Measurements from ENCODE around the gene INPP5F.

Gene INPP5F

DNA sequence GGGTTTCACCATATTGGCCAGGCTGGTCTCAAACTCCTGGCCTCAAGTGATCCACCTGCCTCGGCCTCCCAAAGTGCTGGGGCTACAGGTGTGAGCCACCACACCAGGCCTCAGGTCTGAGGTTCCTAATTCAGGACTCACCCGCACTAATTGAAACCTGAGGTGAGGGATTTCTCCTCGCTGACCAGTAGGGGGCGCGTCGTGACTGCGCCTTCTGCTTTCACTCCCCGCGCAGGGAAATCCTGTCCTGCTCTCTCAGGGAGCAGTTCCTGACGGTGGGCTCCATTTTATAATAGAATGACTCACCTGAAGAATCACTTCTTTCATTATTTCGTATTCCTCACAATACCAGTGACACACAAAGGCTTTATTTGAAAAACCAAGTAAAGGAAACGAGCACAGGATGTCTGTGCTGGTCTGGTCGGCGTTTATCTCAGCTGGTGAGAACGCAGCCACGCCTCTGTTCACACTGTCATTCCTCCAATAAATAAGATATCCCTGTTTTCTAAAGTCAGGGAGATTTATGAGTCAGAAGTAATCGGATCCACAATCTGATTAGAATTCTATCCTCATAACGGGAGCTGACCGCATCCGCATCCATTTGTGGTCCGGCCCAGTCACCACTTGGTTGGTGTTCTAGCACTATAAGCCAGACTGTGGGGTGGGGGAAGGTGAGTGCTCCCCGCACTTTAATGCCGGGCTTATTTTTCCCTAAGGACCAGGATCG, 39.2 kb upstream of the INPP5F start:
- no peak overlapping the region for H2AFZ ChIP-seq (ENCODE audit: low read depth, low read length, severe bottlenecking)
- H3K9me2 ChIP-seq (replicated peaks; ENCODE audit: insufficient read depth, low read length), result no peaks in the 10 kb centered on the region
- TF ChIP-seq EZH2phosphoT487 (conservative IDR thresholded peaks at IDR 0.05; ENCODE audit: low read length), result no peak
- peak; percentile 78 for TF ChIP-seq CTCF (IDR thresholded peaks at IDR 0.05; ENCODE audit: insufficient read depth, low read length, poor library complexity, severe bottlenecking)
- no peaks in the 10 kb centered on the region for H3K36me3 ChIP-seq (ENCODE audit: low read length)
- no peak overlapping the region for H3K4me2 ChIP-seq (ENCODE audit: low read depth, low read length, poor library complexity, severe bottlenecking)
- H3K79me2 ChIP-seq (ENCODE audit: insufficient read depth, low read length), result no peaks in the 10 kb centered on the region
- no peaks in the 10 kb centered on the region for H3K9me3 ChIP-seq (ENCODE audit: insufficient read depth, low read length)
- no peaks in the 10 kb centered on the region for H3K27me3 ChIP-seq (ENCODE audit: low read length)
- no peak overlapping the region for H3K4me3 ChIP-seq (ENCODE audit: insufficient read depth, low read length, poor library complexity, severe bottlenecking)
- H3K9ac ChIP-seq (ENCODE audit: low read length), result no peak overlapping the region
- H3F3A ChIP-seq (ENCODE audit: insufficient read depth), result no peaks in the 10 kb centered on the region
- H3K27ac ChIP-seq (ENCODE audit: low read depth, low read length), result no peak overlapping the region
- H4K20me1 ChIP-seq (ENCODE audit: low read depth, low read length), result no peaks in the 10 kb centered on the region

DNA sequence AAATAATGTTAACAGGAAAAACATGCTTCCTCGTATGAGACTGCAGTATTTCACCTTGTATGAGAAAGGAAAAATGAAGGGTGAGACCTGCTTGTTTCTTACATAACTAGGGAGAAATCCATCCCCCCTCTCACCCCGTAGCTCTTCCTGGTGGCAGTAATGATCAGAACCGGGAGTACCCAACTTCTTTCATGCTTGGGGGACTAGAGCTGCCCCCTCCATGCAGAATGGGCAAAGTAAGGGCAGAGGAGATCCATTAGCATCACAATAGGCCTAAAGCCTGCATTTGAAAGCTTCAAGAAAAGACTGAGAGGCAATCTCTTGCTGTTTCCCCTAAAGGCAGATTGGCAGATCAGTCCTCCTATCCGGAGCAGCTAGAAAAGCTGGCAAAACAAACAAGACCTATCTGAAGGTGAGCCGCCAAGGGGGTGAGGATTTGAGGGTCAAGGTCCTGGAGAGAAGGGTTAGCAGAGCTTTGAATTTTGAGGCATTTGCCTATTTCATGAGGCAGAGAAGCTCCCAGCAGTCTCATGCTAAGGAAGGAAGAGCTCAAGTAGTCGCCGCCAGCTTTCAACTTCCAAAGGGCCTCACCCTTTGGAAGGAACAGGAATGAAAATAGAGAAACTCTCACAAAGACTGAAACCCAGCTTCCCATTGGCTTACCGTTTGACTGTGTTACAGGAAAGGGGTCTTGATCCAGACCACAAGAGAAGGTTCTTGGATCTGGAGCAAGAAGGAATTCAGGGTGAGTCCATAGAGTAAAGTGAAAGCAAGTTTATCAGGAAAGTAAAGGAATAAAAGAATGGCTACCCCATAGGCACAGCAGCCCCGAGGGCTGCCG, 38.4 kb upstream of the INPP5F start:
- H3K9me3 ChIP-seq (ENCODE audit: insufficient read depth, low read length), result no peaks in the 10 kb centered on the region
- H3K4me2 ChIP-seq (ENCODE audit: low read depth, low read length, poor library complexity, severe bottlenecking), result no peak overlapping the region
- H3K4me3 ChIP-seq (ENCODE audit: insufficient read depth, low read length, poor library complexity, severe bottlenecking), result no peak overlapping the region
- H3K36me3 ChIP-seq (ENCODE audit: low read length), result no peaks in the 10 kb centered on the region
- no peaks in the 10 kb centered on the region for H3K79me2 ChIP-seq (ENCODE audit: insufficient read depth, low read length)
- H3K9ac ChIP-seq (ENCODE audit: low read length), result no peak overlapping the region
- no peak overlapping the region for H2AFZ ChIP-seq (ENCODE audit: low read depth, low read length, severe bottlenecking)
- H3K27me3 ChIP-seq (ENCODE audit: low read length), result no peaks in the 10 kb centered on the region
- H3K27ac ChIP-seq (ENCODE audit: low read depth, low read length), result no peak overlapping the region
- no peaks in the 10 kb centered on the region for H4K20me1 ChIP-seq (ENCODE audit: low read depth, low read length)
- TF ChIP-seq CTCF (IDR thresholded peaks at IDR 0.05; ENCODE audit: insufficient read depth, low read length, poor library complexity, severe bottlenecking), result no peak
- TF ChIP-seq EZH2phosphoT487 (conservative IDR thresholded peaks at IDR 0.05; ENCODE audit: low read length), result no peak
- no peaks in the 10 kb centered on the region for H3F3A ChIP-seq (ENCODE audit: insufficient read depth)
- no peaks in the 10 kb centered on the region for H3K9me2 ChIP-seq (replicated peaks; ENCODE audit: insufficient read depth, low read length)

DNA sequence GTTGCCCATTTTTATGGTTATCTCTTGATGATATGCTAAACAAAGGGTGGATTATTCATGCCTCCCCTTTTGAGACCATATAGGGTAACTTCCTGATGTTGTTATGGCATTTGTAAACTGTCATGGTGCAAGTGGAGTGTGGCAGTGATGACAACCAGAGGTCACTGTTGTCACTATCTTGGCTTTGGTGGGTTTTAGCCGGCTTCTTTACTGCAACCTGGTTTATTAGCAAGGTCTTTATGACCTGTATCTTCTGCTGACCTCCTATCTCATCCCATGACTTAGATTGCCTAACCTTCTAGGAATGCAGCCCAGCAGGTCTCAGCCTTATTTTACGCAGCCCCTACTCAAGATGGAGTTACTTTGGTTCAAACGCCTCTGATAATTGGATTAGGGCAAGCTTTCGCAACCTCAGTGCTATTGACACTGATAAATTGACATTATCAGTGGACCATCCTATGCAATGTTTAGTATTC, 37.8 kb upstream of the INPP5F start:
- Histone ChIP-seq H3K79me2 (ENCODE audit: insufficient read depth, low read length) (no peaks in the 10 kb centered on the region), H3F3A (ENCODE audit: insufficient read depth) (no peaks in the 10 kb centered on the region), H3K9me3 (ENCODE audit: insufficient read depth, low read length) (no peaks in the 10 kb centered on the region), H3K27ac (ENCODE audit: low read depth, low read length) (no peak overlapping the region), H3K27me3 (ENCODE audit: low read length) (no peaks in the 10 kb centered on the region), H2AFZ (ENCODE audit: low read depth, low read length, severe bottlenecking) (no peak overlapping the region), H3K4me2 (ENCODE audit: low read depth, low read length, poor library complexity, severe bottlenecking) (no peak overlapping the region), H3K36me3 (ENCODE audit: low read length) (no peaks in the 10 kb centered on the region), H4K20me1 (ENCODE audit: low read depth, low read length) (no peaks in the 10 kb centered on the region), H3K9me2 (replicated peaks; ENCODE audit: insufficient read depth, low read length) (no peaks in the 10 kb centered on the region), H3K4me3 (ENCODE audit: insufficient read depth, low read length, poor library complexity, severe bottlenecking) (no peak overlapping the region), H3K9ac (ENCODE audit: low read length) (no peak overlapping the region)
- TF ChIP-seq CTCF (IDR thresholded peaks at IDR 0.05; ENCODE audit: insufficient read depth, low read length, poor library complexity, severe bottlenecking), result no peak
- no peak for TF ChIP-seq EZH2phosphoT487 (conservative IDR thresholded peaks at IDR 0.05; ENCODE audit: low read length)

Measured in SU-DHL-6 (cell line).